Suprapubic skin (tissue), 3 donors: ENCODE measurements around the gene CACNA1H.

Experiments used
- CTCF ChIP-seq, 2 donors: fragments of 200-600 bp in 1 of 2; fragments of 450-650 bp in 1 of 2; sonication (generic) in 1 of 2; IDR thresholded peaks; one replicate each; pipeline ENCODE4 v1.5.1; 2016 to 2019; ENCODE audit warnings: antibody characterized with exemption in 2 of 2, mild to moderate bottlenecking in 1 of 2, moderate library complexity in 1 of 2
- EP300 ChIP-seq: sonication (generic); formaldehyde crosslinking; IDR thresholded peaks from one replicate; pipeline ENCODE4 v1.6.1; 2017; ENCODE audit warnings: antibody characterized with exemption
- POLR2A ChIP-seq, 2 donors: fragments of 450-650 bp; IDR thresholded peaks; one replicate each; pipeline ENCODE4 v1.6.1; 2017; ENCODE audit warnings: antibody characterized with exemption in 2 of 2, mild to moderate bottlenecking in 2 of 2, moderate library complexity in 2 of 2

GRCh38 chr16:1151424-1152122 is 1.3 kb upstream of the CACNA1H start:
- no peak for TF ChIP-seq CTCF (IDR thresholded peaks at IDR 0.05)
- no peak for TF ChIP-seq POLR2A (IDR thresholded peaks at IDR 0.05)
- no peak for TF ChIP-seq EP300
